ENCODE measurements around the gene NUB1. TPM values are rescaled to one million over a fixed set of nuclear protein-coding genes. Genes with fewer than 3 reads are reported as not detected.

The NUB1 gene
- total and polyA plus RNA-seq, 2 experiments from 2014 or later = 30.6 to 34.3 TPM

DNA sequence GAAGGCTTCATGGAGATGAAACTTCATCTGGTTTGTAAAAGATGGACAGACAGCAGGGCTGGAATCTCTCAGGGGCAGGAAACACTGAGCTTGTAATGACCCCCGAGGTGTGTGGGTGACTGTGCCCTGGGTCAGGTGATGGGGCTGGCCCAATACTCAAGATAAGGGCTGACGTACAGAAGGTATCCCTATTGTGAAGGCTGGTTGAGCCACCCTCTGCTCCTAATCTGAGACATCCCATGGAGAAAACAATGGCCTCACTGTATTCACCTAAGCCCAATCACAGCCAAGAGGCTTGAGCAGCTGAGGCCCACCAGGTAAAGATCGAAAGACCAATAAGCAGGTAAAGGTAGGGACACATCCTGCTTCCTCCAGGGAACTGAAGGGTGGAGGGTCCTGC is 34.8 kb upstream of the NUB1 start:
- H3K36me3 ChIP-seq = no peaks in the 10 kb centered on the region
- no peak overlapping the region for H3K4me3 ChIP-seq
- no peaks in the 10 kb centered on the region for H3K9me3 ChIP-seq (ENCODE audit: low read depth)
- TF ChIP-seq, protein P1, sequence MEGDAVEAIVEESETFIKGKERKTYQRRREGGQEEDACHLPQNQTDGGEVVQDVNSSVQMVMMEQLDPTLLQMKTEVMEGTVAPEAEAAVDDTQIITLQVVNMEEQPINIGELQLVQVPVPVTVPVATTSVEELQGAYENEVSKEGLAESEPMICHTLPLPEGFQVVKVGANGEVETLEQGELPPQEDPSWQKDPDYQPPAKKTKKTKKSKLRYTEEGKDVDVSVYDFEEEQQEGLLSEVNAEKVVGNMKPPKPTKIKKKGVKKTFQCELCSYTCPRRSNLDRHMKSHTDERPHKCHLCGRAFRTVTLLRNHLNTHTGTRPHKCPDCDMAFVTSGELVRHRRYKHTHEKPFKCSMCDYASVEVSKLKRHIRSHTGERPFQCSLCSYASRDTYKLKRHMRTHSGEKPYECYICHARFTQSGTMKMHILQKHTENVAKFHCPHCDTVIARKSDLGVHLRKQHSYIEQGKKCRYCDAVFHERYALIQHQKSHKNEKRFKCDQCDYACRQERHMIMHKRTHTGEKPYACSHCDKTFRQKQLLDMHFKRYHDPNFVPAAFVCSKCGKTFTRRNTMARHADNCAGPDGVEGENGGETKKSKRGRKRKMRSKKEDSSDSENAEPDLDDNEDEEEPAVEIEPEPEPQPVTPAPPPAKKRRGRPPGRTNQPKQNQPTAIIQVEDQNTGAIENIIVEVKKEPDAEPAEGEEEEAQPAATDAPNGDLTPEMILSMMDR (IDR thresholded peaks at IDR 0.05; ENCODE audit: low read depth, low read length) = no peak
- no peak overlapping the region for H3K27ac ChIP-seq
- H3K27me3 ChIP-seq = peaks cover 8% of the 10 kb centered on the region
- no peak for DNase-seq (ENCODE audit: low read depth in 1 of 2, low spot score in 1 of 2)
- peaks cover 3% of the 10 kb centered on the region for H3K4me1 ChIP-seq (ENCODE audit: low read depth)

DNA sequence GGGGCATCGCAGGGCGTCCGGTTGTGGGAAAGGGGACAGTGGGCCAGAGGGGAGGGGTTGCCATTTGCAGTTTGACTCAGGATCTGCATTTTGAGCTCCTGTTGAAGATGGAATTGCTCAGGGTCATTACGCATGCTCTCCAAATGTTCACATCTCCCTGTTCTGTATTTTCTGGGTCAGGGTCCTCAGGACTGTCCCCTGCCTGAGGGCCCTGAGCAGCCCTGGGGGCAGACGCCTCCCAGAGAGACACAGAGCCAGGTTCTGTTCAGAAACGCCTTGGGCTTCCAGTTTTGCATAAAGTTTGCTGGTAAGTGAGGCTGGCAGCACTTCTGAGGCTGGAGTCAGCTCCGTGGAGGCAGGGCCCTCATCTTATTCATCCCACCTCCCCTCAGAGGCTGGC is 34.1 kb upstream of the NUB1 start:
- DNase-seq (ENCODE audit: low read depth in 1 of 2, low spot score in 1 of 2) = no peak
- no peak overlapping the region for H3K4me3 ChIP-seq
- H3K4me1 ChIP-seq (ENCODE audit: low read depth) = peaks cover 3% of the 10 kb centered on the region
- H3K9me3 ChIP-seq (ENCODE audit: low read depth) = no peaks in the 10 kb centered on the region
- TF ChIP-seq, protein P1 (IDR thresholded peaks at IDR 0.05; ENCODE audit: low read depth, low read length) = no peak
- no peak overlapping the region for H3K27ac ChIP-seq
- H3K27me3 ChIP-seq = peaks cover 2% of the 10 kb centered on the region
- no peaks in the 10 kb centered on the region for H3K36me3 ChIP-seq

DNA sequence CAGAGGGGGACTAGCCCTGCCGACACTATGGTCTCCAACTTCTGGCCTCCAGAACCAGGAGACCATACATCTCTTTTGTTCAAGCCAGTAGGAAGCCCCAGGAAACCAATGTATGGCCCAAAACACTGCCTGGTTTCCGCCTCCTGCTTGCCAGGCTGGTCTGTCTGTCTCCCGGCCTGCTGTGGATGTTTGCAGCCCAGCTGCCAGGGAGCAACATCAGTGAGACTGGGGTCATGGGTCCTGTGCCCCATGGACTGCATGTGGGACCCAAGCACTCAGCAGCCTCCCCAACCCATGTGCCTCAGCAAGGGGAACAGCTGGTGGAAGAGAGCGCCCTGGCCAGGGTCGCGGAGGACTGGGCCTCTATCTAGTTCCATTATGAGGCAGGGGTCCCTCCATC is 33.4 kb upstream of the NUB1 start:
- H3K4me1 ChIP-seq (ENCODE audit: low read depth) = peaks cover 3% of the 10 kb centered on the region
- TF ChIP-seq, protein P1 (IDR thresholded peaks at IDR 0.05; ENCODE audit: low read depth, low read length) = no peak
- no peak overlapping the region for H3K4me3 ChIP-seq
- no peak overlapping the region for H3K27ac ChIP-seq
- DNase-seq (ENCODE audit: low read depth in 1 of 2, low spot score in 1 of 2) = no peak
- no peaks in the 10 kb centered on the region for H3K27me3 ChIP-seq
- H3K36me3 ChIP-seq = no peaks in the 10 kb centered on the region
- H3K9me3 ChIP-seq (ENCODE audit: low read depth) = no peaks in the 10 kb centered on the region

DNA sequence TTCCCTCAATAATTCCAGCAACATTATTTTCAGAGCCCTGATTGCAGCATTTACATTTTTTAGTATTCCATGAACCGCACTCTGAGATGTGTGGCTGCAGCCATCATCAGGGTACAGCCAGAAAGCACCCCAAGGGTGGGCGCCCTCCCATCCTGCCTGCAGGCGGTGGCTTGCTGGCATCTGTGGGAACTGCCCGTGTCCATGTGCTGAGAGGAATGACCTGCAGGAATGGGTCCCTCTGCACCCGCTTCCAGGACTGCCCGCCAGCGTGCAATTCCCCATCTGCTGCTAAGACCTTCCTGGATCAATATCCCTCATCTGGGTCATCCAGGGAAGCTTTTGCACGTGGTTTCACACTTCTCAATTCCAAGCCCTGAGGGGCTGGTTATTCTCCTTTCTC is 32.8 kb upstream of the NUB1 start:
- Histone ChIP-seq H3K27me3 (no peaks in the 10 kb centered on the region), H3K9me3 (ENCODE audit: low read depth) (no peaks in the 10 kb centered on the region), H3K36me3 (no peaks in the 10 kb centered on the region), H3K27ac (no peak overlapping the region), H3K4me1 (ENCODE audit: low read depth) (peaks cover under 1% of the 10 kb centered on the region), H3K4me3 (no peak overlapping the region)
- TF ChIP-seq, protein P1 (IDR thresholded peaks at IDR 0.05; ENCODE audit: low read depth, low read length) = no peak
- no peak for DNase-seq (ENCODE audit: low read depth in 1 of 2, low spot score in 1 of 2)

DNA sequence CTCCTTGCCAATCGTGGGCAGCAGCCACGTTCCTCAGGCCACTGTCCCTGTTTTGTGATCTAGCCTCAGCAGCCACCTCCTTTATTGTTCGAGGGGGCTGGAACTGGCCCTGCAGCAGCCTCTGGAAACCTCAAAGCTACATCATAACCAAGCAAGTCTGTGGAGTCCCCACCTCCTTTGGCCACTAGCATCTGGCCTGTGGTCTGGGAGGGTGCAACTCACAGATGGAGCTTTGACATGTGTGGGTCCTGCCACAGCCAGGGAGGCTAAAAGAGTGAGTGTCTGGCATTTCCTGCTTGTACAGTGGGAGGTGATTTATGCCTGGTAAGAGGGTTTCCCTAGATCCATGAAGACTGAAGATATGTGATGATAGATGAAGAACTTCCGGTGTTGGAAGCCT is 32.3 kb upstream of the NUB1 start:
- no peaks in the 10 kb centered on the region for H3K9me3 ChIP-seq (ENCODE audit: low read depth)
- no peaks in the 10 kb centered on the region for H3K4me1 ChIP-seq (ENCODE audit: low read depth)
- no peak overlapping the region for H3K27ac ChIP-seq
- H3K36me3 ChIP-seq = no peaks in the 10 kb centered on the region
- no peaks in the 10 kb centered on the region for H3K27me3 ChIP-seq
- TF ChIP-seq, protein P1 (IDR thresholded peaks at IDR 0.05; ENCODE audit: low read depth, low read length) = no peak
- H3K4me3 ChIP-seq = no peak overlapping the region
- peak in 1 of 2 donors; percentile 74 for DNase-seq (ENCODE audit: low read depth in 1 of 2, low spot score in 1 of 2)

DNA sequence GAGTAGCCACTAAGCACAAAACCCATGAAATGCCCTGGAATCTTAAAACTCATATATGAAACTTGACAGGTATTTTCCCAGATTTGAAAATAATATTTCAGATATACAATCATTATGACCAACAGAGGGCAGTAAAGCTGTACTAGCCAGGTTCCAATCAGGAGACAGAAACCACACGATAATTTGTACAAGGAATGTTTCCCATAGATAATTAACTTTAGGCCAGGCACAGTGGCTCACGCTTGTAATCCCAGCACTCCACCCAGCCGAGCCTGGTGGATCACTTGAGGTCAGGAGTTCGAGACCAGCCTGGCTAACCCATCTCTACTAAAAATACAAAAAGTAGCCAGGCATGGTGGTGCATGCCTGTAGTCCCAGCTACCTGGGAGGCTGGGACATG is 31.0 kb upstream of the NUB1 start:
- Histone ChIP-seq H3K27ac (no peak overlapping the region), H3K27me3 (no peaks in the 10 kb centered on the region), H3K9me3 (ENCODE audit: low read depth) (no peaks in the 10 kb centered on the region), H3K36me3 (no peaks in the 10 kb centered on the region), H3K4me3 (no peak overlapping the region), H3K4me1 (ENCODE audit: low read depth) (no peaks in the 10 kb centered on the region)
- TF ChIP-seq, protein P1 (IDR thresholded peaks at IDR 0.05; ENCODE audit: low read depth, low read length) = peak; percentile 46
- DNase-seq (ENCODE audit: low read depth in 1 of 2, low spot score in 1 of 2) = peak; percentile 12 to 39

All from cardiac muscle cell (in vitro differentiated cells and primary cell).